ENCODE results near the gene SENP1.

Gene SENP1

GRCh38 chr12:48003226-48004052, 102.4 kb downstream of the SENP1 start:
- Histone ChIP-seq H3K23ac (ENCODE audit: low read length) (no peak overlapping the region), H3K36me3 (ENCODE audit: control insufficient read depth in 1 of 2, insufficient read depth in 2 of 2, low read length in 2 of 2) (peaks cover 2 to 3% of the 10 kb centered on the region in 2 experiments), H4K91ac (ENCODE audit: low read depth, low read length) (peak overlapping the region; percentile 38), H3K9me3 (ENCODE audit: insufficient read depth, low read depth, low read length) (no peaks in the 10 kb centered on the region), H3K4me3 (ENCODE audit: low read depth, low read length) (peak overlapping the region; percentile 70), H2BK12ac (ENCODE audit: low read length) (no peak overlapping the region), H3K79me1 (ENCODE audit: low read length) (peaks cover 27% of the 10 kb centered on the region), H4K8ac (ENCODE audit: low read depth, low read length) (no peak overlapping the region), H2BK5ac (ENCODE audit: low read depth, low read length, poor library complexity) (no peak overlapping the region), H3K27me3 (ENCODE audit: insufficient read depth, low read length) (peaks cover 41% of the 10 kb centered on the region), H2AK5ac (ENCODE audit: low read length) (no peak overlapping the region), H3K9ac (ENCODE audit: low read length) (no peak overlapping the region), H3K4me1 (ENCODE audit: control insufficient read depth in 1 of 2, insufficient read depth in 2 of 2, low read length in 2 of 2) (peaks cover 19 to 39% of the 10 kb centered on the region in 2 experiments), H3K79me2 (ENCODE audit: control insufficient read depth, insufficient read depth, low read length, poor library complexity) (no peaks in the 10 kb centered on the region), H2BK120ac (ENCODE audit: insufficient read depth, low read length, poor library complexity) (peak overlapping the region; percentile 8), H3K14ac (ENCODE audit: low read length) (no peak overlapping the region), H3K4me2 (ENCODE audit: low read length) (peak overlapping the region; percentile 89), H2AFZ (ENCODE audit: insufficient read depth, low read length, poor library complexity) (no peak overlapping the region), H3K18ac (ENCODE audit: low read length) (peak overlapping the region; percentile 17), H4K12ac (ENCODE audit: low read depth, low read length) (no peak overlapping the region), H3K27ac (ENCODE audit: low read depth, low read length) (peak overlapping the region; percentile 32), H3K4ac (ENCODE audit: low read depth, low read length) (no peak overlapping the region)
- WGBS (ENCODE audit: extremely low coverage, insufficient coverage, insufficient read length): no CpG with 5 or more reads among the region's 38 CpGs
- peak in 1 of 2 donors; percentile 9 for DNase-seq

GRCh38 chr12:48002773-48003218, 103.1 kb downstream of the SENP1 start:
- H3K4me3 ChIP-seq (ENCODE audit: low read depth, low read length): peak overlapping the region; percentile 45
- peak overlapping the region; percentile 41 for H2BK120ac ChIP-seq (ENCODE audit: insufficient read depth, low read length, poor library complexity)
- H3K27ac ChIP-seq (ENCODE audit: low read depth, low read length): peak overlapping the region; percentile 32
- H2AK5ac ChIP-seq (ENCODE audit: low read length): no peak overlapping the region
- peaks cover 4 to 5% of the 10 kb centered on the region in 2 experiments for H3K36me3 ChIP-seq (ENCODE audit: control insufficient read depth in 1 of 2, insufficient read depth in 2 of 2, low read length in 2 of 2)
- no peak overlapping the region for H2BK12ac ChIP-seq (ENCODE audit: low read length)
- no peak overlapping the region for H4K91ac ChIP-seq (ENCODE audit: low read depth, low read length)
- H3K9me3 ChIP-seq (ENCODE audit: insufficient read depth, low read depth, low read length): no peaks in the 10 kb centered on the region
- H2BK5ac ChIP-seq (ENCODE audit: low read depth, low read length, poor library complexity): no peak overlapping the region
- no peaks in the 10 kb centered on the region for H3K79me2 ChIP-seq (ENCODE audit: control insufficient read depth, insufficient read depth, low read length, poor library complexity)
- H4K12ac ChIP-seq (ENCODE audit: low read depth, low read length): no peak overlapping the region
- WGBS (ENCODE audit: extremely low coverage, insufficient coverage, insufficient read length): no CpG with 5 or more reads among the region's 26 CpGs
- no peak overlapping the region for H4K8ac ChIP-seq (ENCODE audit: low read depth, low read length)
- DNase-seq: peak; percentile 25 to 59
- no peak overlapping the region for H3K23ac ChIP-seq (ENCODE audit: low read length)
- peaks cover 39% of the 10 kb centered on the region for H3K27me3 ChIP-seq (ENCODE audit: insufficient read depth, low read length)
- peak overlapping the region; percentile 89 for H3K4me2 ChIP-seq (ENCODE audit: low read length)
- H3K4ac ChIP-seq (ENCODE audit: low read depth, low read length): no peak overlapping the region
- H3K18ac ChIP-seq (ENCODE audit: low read length): no peak overlapping the region
- no peak overlapping the region for H3K9ac ChIP-seq (ENCODE audit: low read length)
- H2AFZ ChIP-seq (ENCODE audit: insufficient read depth, low read length, poor library complexity): peak overlapping the region; percentile 13
- H3K4me1 ChIP-seq (ENCODE audit: control insufficient read depth in 1 of 2, insufficient read depth in 2 of 2, low read length in 2 of 2): peaks cover 21 to 40% of the 10 kb centered on the region in 2 experiments
- H3K79me1 ChIP-seq (ENCODE audit: low read length): peaks cover 30% of the 10 kb centered on the region
- no peak overlapping the region for H3K14ac ChIP-seq (ENCODE audit: low read length)

GRCh38 chr12:48002414-48002730, 103.5 kb downstream of the SENP1 start:
- Histone ChIP-seq H3K27me3 (ENCODE audit: insufficient read depth, low read length) (peaks cover 39% of the 10 kb centered on the region), H3K4me1 (ENCODE audit: control insufficient read depth in 1 of 2, insufficient read depth in 2 of 2, low read length in 2 of 2) (peaks cover 25 to 44% of the 10 kb centered on the region in 2 experiments), H4K12ac (ENCODE audit: low read depth, low read length) (no peak overlapping the region), H3K4me3 (ENCODE audit: low read depth, low read length) (peak overlapping the region; percentile 52), H3K79me2 (ENCODE audit: control insufficient read depth, insufficient read depth, low read length, poor library complexity) (no peaks in the 10 kb centered on the region), H3K14ac (ENCODE audit: low read length) (no peak overlapping the region), H3K4ac (ENCODE audit: low read depth, low read length) (no peak overlapping the region), H3K23ac (ENCODE audit: low read length) (no peak overlapping the region), H3K4me2 (ENCODE audit: low read length) (peak overlapping the region; percentile 89), H2AK5ac (ENCODE audit: low read length) (no peak overlapping the region), H2AFZ (ENCODE audit: insufficient read depth, low read length, poor library complexity) (no peak overlapping the region), H3K36me3 (ENCODE audit: control insufficient read depth in 1 of 2, insufficient read depth in 2 of 2, low read length in 2 of 2) (peaks cover 8% of the 10 kb centered on the region in 2 experiments), H4K8ac (ENCODE audit: low read depth, low read length) (peak overlapping the region; percentile 10), H3K9ac (ENCODE audit: low read length) (no peak overlapping the region), H3K18ac (ENCODE audit: low read length) (no peak overlapping the region), H4K91ac (ENCODE audit: low read depth, low read length) (peak overlapping the region; percentile 63), H2BK5ac (ENCODE audit: low read depth, low read length, poor library complexity) (no peak overlapping the region), H2BK12ac (ENCODE audit: low read length) (no peak overlapping the region), H2BK120ac (ENCODE audit: insufficient read depth, low read length, poor library complexity) (peak overlapping the region; percentile 41), H3K9me3 (ENCODE audit: insufficient read depth, low read depth, low read length) (no peaks in the 10 kb centered on the region), H3K79me1 (ENCODE audit: low read length) (peaks cover 32% of the 10 kb centered on the region), H3K27ac (ENCODE audit: low read depth, low read length) (no peak overlapping the region)
- DNase-seq: peak in 1 of 2 donors; percentile 25
- no CpG with 5 or more reads among the region's 13 CpGs for WGBS (ENCODE audit: extremely low coverage, insufficient coverage, insufficient read length)

GRCh38 chr12:48001505-48002413, 104.1 kb downstream of the SENP1 start:
- H4K8ac ChIP-seq (ENCODE audit: low read depth, low read length): peak overlapping the region; percentile 10
- peak overlapping the region; percentile 32 for H2AFZ ChIP-seq (ENCODE audit: insufficient read depth, low read length, poor library complexity)
- peak overlapping the region; percentile 89 for H3K4me2 ChIP-seq (ENCODE audit: low read length)
- H3K23ac ChIP-seq (ENCODE audit: low read length): no peak overlapping the region
- peaks cover 32% of the 10 kb centered on the region for H3K79me1 ChIP-seq (ENCODE audit: low read length)
- peak overlapping the region; percentile 18 for H2BK120ac ChIP-seq (ENCODE audit: insufficient read depth, low read length, poor library complexity)
- peak overlapping the region; percentile 40 for H2BK12ac ChIP-seq (ENCODE audit: low read length)
- peaks cover 26 to 47% of the 10 kb centered on the region in 2 experiments for H3K4me1 ChIP-seq (ENCODE audit: control insufficient read depth in 1 of 2, insufficient read depth in 2 of 2, low read length in 2 of 2)
- peak overlapping the region; percentile 63 for H4K91ac ChIP-seq (ENCODE audit: low read depth, low read length)
- no peak overlapping the region for H4K12ac ChIP-seq (ENCODE audit: low read depth, low read length)
- peak overlapping the region; percentile 7 for H2BK5ac ChIP-seq (ENCODE audit: low read depth, low read length, poor library complexity)
- H3K18ac ChIP-seq (ENCODE audit: low read length): peak overlapping the region; percentile 27
- peak overlapping the region; percentile 37 for H3K9ac ChIP-seq (ENCODE audit: low read length)
- H3K27ac ChIP-seq (ENCODE audit: low read depth, low read length): peak overlapping the region; percentile 31
- DNase-seq: peak; percentile 69 to 74
- peaks cover 8 to 10% of the 10 kb centered on the region in 2 experiments for H3K36me3 ChIP-seq (ENCODE audit: control insufficient read depth in 1 of 2, insufficient read depth in 2 of 2, low read length in 2 of 2)
- no peak overlapping the region for H3K14ac ChIP-seq (ENCODE audit: low read length)
- no peak overlapping the region for H2AK5ac ChIP-seq (ENCODE audit: low read length)
- peak overlapping the region; percentile 59 for H3K4me3 ChIP-seq (ENCODE audit: low read depth, low read length)
- H3K27me3 ChIP-seq (ENCODE audit: insufficient read depth, low read length): peaks cover 39% of the 10 kb centered on the region
- H3K4ac ChIP-seq (ENCODE audit: low read depth, low read length): no peak overlapping the region
- no CpG with 5 or more reads among the region's 57 CpGs for WGBS (ENCODE audit: extremely low coverage, insufficient coverage, insufficient read length)
- H3K79me2 ChIP-seq (ENCODE audit: control insufficient read depth, insufficient read depth, low read length, poor library complexity): no peaks in the 10 kb centered on the region
- no peaks in the 10 kb centered on the region for H3K9me3 ChIP-seq (ENCODE audit: insufficient read depth, low read depth, low read length)

All from trophoblast cell (in vitro differentiated cells and primary cell).